GM19452 (cell line): ENCODE measurements around the gene RASL10A.

Experiments
- ATAC-seq: cut with Tn5 transposase; IDR thresholded peaks from one replicate; pipeline ENCODE4 v1.9.1; 2021; ENCODE audit not compliant: unreplicated experiment

RASL10A gene

DNA sequence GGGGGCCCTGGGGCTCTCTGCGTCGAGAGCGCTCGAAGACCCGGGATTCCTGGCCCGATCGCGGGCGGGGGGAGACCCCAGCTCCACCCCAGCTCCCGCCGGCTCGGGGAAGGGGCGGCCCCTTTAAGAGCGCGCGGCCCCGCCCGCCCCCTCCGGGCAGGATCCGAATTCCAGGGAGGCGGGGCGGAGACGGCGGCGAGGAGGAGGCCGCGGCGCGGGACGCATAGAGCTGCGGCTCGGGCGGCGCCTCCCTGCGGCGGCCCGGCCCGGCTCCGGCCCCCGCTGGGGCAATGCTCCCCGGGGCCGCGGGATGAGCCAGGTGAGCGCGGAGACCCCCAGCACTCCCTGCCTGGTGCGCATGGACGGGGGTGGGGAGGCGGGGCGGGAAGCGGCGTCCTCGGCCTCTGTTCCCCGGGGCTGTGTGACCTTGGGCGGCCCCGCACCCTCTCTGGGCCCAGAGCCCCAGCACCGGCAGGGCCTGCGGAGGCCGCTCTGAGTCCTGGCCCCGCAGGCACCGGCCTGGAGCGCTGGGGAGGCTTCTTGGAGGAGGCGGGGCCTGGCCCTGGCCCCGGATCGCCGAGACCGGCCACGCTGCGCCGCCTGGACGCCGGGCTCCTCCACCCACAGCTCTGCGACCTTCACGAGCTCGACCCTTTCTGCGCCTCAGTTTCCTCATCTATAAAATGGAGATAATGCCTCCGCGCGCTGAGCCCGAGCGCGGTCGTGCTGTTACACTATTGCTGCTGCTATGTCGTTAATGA is 8.5 kb downstream of the RASL10A start:
- ATAC-seq = no peak

DNA sequence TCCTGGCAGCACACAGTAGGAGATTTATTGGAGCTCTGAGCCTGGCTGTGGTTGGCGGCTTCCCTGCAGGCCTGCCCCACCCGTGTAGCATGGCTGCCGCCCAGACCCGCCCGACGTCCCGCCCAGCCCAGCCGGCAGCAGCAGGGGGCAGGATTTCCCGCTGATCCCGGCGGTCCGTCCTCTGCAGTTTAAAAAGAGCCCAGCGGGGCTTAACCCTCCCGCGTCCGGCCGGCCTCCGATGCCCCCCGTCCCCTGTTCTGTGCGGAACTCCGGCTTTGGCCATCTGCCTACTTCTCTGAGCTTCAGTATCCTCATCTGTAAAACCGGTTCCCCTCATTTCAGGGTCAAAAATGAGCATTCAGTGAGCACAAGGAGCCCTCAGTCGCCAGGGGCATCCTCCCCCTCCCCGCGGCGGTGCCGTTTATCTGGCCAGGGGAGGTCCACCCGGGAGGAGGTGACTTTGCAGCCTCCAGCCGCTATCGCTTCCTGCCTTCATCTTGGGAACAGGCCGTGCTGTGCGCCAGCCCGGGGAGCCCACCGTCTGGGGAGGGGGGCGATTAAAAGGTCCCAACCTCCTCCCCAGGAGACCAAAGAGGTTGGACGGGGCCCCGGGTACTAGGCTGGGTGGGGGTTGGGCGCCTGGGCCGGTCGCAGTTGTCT is 9.2 kb downstream of the RASL10A start, which contains the start of gene GAS2L1:
Gene GAS2L1 (plus strand): TSS at position 476 of the 660 bp plus-strand sequence. CDS start 1,456 bp downstream, outside the sequence.
- no peak for ATAC-seq

DNA sequence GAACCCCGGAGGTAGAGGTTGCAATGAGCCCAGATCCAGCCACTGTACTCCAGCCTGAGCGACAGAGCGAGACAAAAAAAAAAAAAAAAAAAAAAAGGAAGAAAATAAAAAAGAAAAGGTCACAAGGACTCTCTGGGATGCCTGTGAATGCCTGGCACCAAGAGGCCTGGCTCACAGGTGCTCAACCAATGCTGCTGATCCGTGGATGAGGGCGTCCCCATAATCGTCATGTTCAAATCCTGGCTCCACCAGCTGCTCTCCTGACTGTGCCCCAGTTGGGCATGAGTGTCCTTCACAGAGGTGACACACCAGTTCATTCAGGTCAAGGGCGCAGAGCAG is 9.7 kb downstream of the RASL10A start:
- no peak for ATAC-seq

DNA sequence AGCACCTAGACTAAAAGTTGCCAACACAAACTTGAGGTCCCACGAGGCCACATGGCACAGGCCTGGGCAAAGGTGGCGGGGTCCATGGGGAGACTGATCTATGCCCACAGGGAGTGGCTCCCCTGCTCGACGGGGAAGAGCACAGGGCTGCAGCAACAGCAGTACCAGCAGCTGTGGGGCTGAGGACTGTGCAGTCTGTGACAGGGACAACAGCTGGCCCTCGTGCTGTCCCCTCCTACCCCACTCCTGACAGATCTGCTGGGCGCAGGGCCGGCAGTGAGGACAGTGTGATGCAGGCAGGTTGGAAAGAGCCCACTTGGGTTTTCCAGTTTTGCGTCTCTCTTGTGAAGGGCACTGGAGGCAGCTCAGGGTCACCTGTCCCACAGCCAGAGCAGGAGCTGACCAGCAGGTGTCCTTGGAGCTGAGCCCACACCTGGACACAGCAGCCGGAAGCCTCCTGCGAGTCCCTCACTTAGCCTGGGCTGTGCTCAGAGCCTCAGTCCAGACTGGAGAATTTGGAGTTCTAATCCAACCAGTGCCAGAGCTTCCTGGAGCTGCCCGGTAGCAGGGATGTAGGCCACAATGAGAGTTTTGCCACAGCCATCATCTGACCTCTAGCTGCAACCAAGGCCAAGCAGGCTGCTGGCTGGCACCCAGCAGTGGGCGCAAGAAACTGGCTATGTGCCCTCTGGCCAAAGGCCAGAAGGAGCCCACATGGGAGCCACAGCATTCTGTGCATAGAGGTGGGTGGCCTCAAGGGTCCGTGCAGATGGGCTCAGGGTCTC is 12.6 kb downstream of the RASL10A start:
- ATAC-seq = no peak

DNA sequence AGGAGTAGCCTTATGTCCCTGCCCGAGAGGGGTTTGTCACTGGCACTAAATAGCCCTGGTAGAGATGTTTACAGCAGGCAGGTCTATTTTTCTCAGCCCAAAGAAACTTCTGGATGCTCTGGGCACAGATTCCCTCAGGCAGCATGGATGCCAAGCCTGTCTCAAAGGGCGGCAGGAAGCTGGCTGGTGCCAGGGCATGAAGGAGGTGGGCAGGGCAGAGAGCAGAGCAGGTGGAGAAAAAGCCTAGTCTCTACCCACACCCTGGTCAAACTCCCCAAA is 13.2 kb downstream of the RASL10A start:
- ATAC-seq = no peak

DNA sequence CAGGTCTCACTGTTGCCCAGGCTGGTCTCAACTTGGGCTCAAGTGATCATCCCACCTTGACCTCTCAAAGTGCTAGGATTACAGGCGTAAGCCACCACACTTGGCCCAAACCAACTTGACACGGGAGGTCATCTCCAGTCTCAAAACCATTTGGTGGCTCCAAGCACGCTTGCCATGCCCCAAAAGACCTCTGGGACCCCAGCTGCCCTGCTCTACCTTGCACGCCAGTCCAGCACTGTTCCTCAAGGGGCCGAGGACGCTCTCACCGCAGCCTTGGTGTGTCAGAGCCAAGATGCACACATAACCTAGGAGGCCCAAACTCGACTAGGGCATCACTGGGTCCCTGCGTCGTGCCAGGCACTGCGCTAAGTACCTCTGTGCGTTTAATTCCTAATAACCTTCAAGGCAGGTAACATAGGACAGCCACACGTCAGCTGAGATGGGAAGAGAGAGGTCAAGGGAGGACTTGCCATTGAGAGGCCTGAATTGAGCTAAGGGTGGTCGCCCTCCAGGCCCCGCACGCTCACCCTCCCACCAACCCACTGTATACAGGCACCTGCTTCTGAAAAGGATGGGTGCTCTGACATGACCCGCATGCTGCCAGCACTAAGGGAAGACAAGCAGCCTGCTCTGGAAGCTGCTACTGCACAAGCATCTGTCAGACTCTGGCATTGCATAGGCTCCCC is 13.6 kb downstream of the RASL10A start:
- no peak for ATAC-seq

DNA sequence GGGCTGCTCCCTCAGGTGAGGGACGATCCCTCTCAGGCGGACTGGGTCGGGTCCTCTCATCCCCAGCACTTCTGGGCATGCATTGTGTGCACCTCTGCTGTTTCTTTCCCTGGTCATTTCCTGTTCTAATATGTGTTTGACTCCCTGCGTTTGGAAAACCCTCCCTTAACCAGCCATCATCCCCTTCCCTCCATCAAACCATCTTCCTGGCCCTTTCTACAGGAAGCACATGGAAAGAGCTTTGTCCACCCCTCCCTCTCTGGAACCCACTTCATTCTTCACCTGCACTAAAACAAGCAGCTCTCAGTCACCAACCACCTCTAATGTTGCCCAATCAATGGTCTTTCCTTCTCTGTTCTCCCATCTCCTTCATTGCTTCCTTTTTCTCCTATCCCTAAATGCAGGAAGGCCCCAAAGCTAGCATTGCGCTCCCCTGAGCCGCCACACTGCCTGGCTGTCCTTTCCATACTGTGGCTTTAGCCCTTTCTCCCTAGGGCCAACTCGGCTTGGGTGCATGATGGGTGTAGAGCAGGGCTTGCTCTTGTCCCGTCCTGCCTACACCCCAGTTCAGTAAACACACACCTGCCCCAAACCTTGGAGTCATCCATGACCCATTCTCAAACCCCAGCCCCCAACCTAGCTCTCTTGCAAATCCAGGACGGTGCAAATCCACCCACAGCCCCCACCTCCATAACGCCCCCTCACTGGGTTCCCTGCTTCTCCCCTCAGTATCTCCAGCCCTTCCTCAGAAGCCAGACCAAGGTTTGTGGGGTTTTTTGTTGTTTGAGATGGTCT is 14.5 kb downstream of the RASL10A start:
- no peak for ATAC-seq

DNA sequence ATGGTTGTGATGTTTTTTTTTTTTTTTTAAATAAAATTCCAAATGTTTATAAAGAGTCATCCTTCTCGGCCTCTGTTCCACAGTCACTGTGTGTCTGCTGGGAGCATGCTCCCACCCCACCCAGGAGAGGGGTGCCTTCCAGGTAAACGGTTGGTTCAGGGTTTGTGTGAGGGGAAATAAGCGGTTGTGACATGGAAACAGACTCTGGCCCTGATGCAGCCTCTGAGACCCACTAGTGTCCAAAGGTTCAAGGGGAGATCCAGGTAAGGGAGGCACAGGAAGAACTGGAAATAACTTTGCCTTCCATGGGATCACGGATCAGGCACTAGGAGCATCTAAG is 15.1 kb downstream of the RASL10A start:
- no peak for ATAC-seq

DNA sequence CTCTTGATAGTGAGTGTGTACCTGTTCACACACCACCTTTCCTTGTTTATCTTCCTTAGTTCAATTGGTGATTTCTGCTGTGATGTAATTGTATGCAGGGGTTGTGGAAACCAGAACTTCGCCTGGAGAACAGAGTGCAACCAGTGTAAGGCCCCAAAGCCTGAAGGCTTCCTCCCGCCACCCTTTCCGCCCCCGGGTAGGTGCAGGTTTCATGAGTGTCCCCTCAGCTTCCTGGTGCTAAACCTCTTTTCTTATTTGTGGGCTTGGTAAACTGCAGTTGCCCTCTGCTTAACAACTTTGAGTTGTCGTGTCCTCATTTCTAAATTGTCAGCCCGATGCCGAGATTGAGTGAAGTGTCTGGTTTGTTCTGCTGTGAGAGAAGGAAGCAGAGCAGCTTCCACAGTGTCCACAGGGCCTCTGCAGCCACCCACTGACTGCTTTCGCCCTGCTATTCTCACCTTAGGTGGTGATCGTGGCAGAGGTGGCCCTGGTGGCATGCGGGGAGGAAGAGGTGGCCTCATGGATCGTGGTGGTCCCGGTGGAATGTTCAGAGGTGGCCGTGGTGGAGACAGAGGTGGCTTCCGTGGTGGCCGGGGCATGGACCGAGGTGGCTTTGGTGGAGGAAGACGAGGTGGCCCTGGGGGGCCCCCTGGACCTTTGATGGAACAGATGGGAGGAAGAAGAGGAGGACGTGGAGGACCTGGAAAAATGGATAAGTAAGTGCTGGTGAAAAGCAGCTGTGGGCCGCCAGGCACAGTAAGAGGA is 16.2 kb downstream of the RASL10A start:
- no peak for ATAC-seq

DNA sequence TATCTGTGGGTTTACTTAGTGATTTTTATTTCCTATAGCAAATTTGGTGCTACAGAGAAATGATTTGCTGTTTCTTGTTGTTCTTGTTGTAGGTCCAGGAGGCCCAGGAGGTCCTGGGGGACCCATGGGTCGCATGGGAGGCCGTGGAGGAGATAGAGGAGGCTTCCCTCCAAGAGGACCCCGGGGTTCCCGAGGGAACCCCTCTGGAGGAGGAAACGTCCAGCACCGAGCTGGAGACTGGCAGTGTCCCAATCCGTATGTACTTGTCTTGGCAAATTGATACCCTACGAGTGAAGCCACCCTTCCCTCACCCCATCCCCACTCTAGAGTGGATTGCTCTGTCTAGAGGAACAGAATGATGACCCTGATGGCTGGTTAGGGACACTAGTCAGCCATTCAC is 16.9 kb downstream of the RASL10A start:
- no peak for ATAC-seq

DNA sequence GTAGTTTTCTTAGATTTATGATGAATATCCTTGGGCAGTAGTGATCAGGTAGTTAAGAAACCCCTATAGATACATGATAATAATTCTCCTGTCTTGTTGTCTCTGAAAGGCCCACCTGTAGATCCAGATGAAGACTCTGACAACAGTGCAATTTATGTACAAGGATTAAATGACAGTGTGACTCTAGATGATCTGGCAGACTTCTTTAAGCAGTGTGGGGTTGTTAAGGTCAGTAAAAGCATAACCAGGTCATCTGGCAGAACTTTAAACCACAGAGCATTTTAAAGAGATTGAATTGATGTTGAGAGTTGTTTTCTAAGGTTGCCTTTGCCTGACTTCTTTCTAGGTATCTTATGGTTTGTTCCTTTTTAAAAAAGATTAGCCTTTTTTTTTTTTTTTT is 23.1 kb downstream of the RASL10A start:
- ATAC-seq = no peak

DNA sequence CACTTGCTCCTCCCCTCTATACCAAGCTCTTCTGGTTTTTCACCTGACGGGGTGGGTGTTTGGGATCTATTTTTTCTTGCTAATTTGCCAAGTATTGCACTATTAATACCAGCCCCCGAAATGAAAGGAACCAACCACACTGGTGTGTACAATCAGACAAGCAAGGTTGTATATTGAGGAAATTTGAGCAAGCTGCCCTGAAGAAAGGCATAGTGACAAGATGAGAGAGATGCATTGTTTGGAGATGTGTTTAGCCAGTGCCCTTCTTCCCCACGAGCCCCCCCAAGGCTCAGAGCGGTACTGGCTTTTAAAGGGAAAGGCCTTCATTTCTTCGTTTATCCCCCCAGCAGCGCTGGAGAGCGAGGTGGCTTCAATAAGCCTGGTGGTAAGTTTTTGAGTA is 24.3 kb downstream of the RASL10A start:
- no peak for ATAC-seq

DNA sequence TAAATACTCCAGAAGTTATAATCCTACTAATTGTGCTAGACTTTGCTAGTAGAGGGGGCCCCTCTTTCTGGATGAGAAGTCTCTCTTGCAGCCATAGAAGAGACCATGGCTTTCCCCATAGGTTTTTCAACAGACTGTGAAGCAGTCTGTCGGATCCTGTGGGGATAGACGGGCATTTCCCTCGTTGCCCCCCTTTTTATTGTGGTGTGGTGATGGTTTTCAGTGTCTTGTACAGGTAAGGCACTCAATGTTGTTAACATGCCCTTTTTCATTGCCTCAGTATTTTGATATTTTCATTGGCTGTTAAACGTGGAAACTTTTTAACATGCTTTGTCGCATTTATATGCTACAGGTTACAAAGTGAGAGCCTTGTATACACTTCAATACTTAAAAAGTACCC is 25.4 kb downstream of the RASL10A start:
- no peak for ATAC-seq

DNA sequence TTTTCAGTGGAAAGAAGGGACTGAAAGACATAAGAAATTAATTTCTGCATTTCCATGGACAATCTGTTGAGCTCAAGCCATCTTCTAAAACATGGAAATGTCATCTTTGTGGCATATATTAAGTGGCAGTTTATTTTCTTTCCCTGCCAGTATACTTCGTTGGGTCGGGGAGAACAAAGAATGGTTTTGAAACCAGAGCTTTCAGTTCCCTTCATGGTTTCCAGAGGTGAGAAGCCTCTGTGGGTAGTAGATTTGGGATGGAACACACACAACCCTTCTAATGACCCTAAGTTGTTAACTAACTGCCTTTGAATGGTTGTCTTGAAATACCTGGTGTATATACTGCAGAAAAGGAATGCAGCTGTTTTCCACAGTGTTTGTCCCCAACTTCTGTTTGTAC is 26.7 kb downstream of the RASL10A start:
- no peak for ATAC-seq

DNA sequence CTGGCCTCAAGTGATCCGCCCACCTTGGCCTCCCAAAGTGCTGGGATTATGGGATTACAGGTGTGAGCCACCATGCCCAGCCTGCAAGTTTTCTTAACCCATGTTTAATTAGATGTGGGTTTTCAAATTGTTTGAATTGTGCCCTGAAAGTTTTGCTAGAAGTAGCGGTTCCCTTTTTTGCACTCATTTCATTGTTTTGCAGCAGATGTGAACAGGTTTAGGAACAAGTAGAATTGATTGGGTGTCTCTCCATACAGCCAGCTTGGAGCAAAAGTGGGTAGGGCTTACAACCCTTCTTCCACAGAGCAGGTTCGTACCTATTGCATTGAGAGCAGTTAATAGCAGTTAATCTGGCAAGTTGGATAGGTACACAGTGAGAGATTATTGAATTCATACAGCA is 31.3 kb downstream of the RASL10A start:
- no peak for ATAC-seq

DNA sequence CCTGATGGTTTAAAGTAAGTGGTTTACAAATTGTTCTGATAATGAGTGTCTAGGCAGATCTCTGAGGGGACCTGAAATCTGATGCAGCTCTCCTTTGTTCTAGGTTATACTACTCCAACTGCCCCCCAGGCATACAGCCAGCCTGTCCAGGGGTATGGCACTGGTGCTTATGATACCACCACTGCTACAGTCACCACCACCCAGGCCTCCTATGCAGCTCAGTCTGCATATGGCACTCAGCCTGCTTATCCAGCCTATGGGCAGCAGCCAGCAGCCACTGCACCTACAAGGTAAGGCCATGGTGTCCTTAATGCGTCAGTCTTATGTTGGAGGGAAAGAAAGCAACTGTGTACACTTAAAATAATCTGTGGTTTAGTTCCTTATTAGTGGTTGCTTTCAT is 37.6 kb downstream of the RASL10A start:
- ATAC-seq = no peak

DNA sequence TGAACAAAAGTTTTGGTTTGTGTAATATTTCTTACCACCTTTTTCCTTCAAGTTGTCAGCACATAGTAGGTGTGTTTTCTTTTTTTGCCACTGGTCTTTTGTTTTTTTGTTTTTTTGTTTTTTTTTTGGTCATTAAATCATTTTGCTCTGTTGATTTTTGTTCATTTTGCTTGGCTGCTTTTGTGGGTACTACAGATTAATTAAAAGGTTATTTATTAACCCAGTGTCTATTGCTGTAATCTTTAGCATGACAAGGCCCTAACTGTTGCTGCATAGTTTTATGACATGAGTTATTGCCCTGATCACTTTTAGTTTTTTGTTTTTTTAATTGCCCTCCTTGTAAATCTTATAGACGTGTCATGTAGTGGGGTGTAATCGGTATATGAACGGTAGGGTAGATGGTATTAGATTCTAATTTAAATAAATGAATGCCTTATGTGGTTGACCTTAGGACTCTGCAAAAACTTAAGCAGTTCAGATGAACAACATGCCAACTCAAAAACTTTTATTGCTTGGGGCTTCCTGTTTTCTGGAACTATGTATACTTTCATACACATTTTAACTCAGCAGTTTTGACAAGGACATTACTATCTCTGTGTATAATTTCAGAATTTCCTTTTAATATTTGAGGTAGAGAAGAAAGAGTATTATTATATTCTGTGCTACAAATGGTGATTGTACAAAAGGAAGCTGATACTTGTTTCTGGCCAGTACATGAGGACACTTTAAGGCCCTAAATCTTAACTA is 39.5 kb downstream of the RASL10A start:
- no peak for ATAC-seq

DNA sequence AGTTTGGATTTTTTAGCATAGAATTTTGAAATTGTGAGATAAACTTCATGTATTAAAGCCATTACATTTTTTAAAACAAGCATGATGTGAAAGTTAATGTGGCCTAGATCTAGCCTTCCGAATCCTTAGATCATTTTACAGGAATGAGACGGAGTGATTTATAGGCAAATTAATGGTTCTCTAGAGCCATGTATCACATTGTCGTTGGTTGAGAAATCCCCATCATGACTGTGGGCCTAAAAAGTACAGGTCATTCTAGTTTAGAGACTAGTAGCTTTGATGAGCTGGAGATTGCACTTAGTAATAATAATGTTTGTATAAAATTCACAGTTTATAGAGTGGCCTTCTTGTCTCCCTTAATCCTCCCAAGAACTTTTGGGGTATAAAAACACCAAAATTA is 40.3 kb downstream of the RASL10A start:
- ATAC-seq = no peak

DNA sequence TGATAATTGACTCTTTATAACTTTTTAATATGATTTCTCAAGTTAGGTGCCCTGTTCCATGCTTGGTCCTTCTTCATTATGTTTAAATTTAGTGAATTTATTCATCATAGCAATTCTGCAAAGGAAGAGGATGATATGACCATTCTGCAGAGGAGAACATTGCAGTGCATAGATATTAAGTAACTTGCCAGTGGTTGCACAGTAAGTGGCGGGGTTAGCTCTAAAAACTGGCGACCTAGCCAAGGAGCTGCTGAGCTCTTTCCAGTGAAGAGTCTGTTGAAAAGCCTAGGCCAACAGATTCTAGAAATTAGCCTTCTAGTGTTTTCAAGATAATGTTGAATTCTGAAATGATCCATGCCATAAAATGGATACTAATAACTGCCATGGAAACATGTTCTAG is 42.9 kb downstream of the RASL10A start:
- ATAC-seq = no peak
